ENCODE results near the gene APPL1.

The APPL1 gene

DNA sequence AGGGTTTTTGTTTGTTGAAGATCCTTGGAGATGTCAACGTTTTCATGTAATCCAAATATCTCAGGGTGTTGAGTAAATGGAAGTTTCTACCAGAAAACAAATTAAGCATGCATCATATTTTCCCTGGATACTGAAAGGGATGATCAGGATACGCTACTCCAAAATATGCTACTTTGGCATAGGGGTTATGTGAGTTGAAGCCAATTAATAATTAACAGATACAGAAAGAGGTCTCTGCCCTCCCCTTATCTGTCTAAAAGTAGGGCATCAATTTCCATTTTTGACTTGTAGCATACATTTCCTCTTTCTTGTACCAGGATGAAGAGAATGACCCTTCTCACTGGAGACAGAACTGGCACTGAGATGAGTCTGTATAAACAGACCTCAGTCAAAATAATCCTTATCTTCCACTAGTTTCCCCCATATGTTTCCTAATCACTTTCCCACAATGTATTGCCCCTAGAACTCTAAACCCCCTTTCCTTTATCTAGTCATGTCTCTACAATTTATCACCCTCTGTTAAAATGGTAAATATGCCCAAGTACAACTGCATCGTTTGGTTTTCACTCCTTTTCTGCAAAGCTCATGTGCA, 82.3 kb downstream of the APPL1 start:
- ATAC-seq (ENCODE audit: low read depth) (no peak), DNase-seq (ENCODE audit: low spot score) (no peak)
- Histone ChIP-seq H3K27me3 (ENCODE audit: insufficient read depth, poor library complexity, severe bottlenecking) (no peaks in the 10 kb centered on the region), H3K36me3 (ENCODE audit: low read depth) (no peaks in the 10 kb centered on the region), H3K4me1 (ENCODE audit: insufficient read depth, poor library complexity, severe bottlenecking) (no peaks in the 10 kb centered on the region), H3K9me3 (ENCODE audit: severe bottlenecking) (no peaks in the 10 kb centered on the region), H3K4me3 (ENCODE audit: severe bottlenecking) (no peak overlapping the region), H3K27ac (ENCODE audit: poor library complexity, severe bottlenecking) (no peak overlapping the region)
- TF ChIP-seq, protein P1, sequence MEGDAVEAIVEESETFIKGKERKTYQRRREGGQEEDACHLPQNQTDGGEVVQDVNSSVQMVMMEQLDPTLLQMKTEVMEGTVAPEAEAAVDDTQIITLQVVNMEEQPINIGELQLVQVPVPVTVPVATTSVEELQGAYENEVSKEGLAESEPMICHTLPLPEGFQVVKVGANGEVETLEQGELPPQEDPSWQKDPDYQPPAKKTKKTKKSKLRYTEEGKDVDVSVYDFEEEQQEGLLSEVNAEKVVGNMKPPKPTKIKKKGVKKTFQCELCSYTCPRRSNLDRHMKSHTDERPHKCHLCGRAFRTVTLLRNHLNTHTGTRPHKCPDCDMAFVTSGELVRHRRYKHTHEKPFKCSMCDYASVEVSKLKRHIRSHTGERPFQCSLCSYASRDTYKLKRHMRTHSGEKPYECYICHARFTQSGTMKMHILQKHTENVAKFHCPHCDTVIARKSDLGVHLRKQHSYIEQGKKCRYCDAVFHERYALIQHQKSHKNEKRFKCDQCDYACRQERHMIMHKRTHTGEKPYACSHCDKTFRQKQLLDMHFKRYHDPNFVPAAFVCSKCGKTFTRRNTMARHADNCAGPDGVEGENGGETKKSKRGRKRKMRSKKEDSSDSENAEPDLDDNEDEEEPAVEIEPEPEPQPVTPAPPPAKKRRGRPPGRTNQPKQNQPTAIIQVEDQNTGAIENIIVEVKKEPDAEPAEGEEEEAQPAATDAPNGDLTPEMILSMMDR (IDR thresholded peaks at IDR 0.05; ENCODE audit: poor library complexity, severe bottlenecking) = no peak

DNA sequence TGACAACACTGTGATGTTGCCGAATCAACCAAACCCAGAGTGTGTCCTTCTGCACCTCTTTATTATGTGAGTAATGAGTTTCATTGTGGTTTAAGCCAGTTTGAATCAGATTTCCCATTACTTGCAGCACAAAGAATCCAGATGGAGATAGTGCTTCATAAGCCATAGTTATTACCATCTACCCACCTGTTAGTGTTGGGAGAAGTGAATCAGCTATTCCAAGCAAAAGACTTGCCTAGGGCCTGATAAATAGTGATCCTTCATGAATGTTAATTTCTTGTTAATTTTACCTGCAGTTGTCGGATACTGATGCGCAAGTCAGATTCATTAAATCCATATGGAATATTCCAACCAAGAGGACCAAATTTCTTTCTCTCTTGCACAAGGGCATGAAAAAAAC, 86.7 kb downstream of the APPL1 start:
- DNase-seq (ENCODE audit: low spot score) (no peak), ATAC-seq (ENCODE audit: low read depth) (no peak)

More for the DNA sequence above, 86.7 kb downstream of the APPL1 start:
- Histone ChIP-seq H3K4me1 (ENCODE audit: insufficient read depth, poor library complexity, severe bottlenecking) (no peaks in the 10 kb centered on the region), H3K27me3 (ENCODE audit: insufficient read depth, poor library complexity, severe bottlenecking) (no peaks in the 10 kb centered on the region), H3K9me3 (ENCODE audit: severe bottlenecking) (no peaks in the 10 kb centered on the region), H3K27ac (ENCODE audit: poor library complexity, severe bottlenecking) (no peak overlapping the region), H3K36me3 (ENCODE audit: low read depth) (no peaks in the 10 kb centered on the region), H3K4me3 (ENCODE audit: severe bottlenecking) (no peak overlapping the region)
- TF ChIP-seq, protein P1 (IDR thresholded peaks at IDR 0.05; ENCODE audit: poor library complexity, severe bottlenecking) = no peak

Measured in RWPE2 (cell line).